SIG-M5 (cell line): ENCODE measurements around the gene SHISA3.
"Not testable (repeated sequence)": the region's sequence is repeated elsewhere in the genome, so short reads cannot be mapped to it uniquely, and the experiment has no call there.

ENCODE experiments used
- DNase-seq: peaks from one replicate; lab custom pipeline; 2025; lab: John Stamatoyannopoulos, UW

SHISA3 gene

GRCh38 chr4:42396752-42397634 is at the start of gene SHISA3:
SHISA3 (plus strand) TSS chr4:42397488; CDS start chr4:42398057, 569 bp downstream.
- no peak for DNase-seq

GRCh38 chr4:42348247-42348646 is 49.0 kb upstream of the SHISA3 start:
- DNase-seq: no peak

DNA sequence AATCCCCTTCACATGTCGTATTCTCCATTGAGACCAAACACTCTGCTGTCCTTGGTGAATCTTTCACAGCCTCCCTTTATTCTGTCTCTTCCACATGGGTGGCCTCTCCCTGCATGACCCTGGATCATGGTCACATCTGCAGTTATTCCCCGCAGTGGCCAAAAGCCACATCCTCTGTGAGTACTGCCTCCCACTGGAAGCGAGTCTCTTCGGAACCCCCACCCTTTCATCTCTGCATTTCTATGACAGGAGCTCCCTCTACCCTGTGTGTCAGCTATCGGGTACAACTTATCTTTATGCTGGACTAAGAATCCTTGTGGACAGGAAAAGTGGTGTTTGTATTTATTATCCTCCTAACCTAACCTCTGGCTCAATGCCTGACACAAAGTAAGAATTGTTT is 48.6 kb upstream of the SHISA3 start:
- DNase-seq: no peak

DNA sequence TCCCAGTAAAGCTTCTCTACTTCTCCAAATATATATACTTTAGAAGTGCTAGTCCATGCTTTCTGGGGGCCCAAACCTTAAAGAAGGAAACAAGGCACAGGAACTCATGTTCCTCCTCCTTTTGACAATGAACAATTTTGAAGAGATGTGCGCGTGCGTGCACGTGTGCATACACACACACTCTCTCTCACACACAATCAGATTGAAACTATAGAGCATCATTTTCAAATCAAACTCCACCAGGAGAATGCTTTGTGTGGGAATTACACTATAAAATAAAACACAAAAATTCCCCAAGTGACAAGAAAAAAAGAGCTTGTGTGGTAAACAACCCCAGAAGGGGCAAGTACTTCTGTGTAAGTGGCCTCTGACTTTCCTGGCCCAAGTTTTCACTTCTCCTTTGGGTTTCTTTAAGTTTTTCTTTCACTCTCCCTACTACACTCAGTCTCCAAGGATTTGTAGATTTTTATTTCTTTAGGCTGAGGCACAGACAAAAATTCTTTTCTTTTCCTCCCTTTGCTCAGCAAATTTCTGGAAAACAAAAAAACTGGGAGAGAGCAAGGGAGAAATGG is 46.6 kb upstream of the SHISA3 start:
- no peak for DNase-seq

DNA sequence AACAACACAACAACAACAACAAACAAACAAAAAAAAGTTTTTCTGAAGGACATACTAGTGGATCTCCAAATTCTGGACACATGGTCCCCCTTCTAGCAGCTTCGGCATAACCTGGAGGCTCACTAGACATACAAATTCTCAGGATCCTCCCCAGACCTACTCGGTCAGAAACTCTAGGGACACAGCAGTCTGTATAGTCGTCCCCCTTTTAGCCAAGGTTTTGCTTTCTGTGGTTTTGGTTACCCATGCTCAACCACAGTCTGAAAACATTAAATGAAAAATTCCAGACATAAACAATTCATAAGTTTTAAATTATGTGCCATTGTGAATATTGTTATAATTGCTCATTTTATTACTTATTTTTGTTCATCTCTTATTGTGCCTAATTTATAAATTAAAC is 45.2 kb upstream of the SHISA3 start:
- no peak for DNase-seq

GRCh38 chr4:42357325-42357724 is 40.0 kb upstream of the SHISA3 start:
- no peak for DNase-seq

- no peak for DNase-seq
Measured at GRCh38 chr4:42359711-42360110, 37.6 kb upstream of the SHISA3 start.

DNA sequence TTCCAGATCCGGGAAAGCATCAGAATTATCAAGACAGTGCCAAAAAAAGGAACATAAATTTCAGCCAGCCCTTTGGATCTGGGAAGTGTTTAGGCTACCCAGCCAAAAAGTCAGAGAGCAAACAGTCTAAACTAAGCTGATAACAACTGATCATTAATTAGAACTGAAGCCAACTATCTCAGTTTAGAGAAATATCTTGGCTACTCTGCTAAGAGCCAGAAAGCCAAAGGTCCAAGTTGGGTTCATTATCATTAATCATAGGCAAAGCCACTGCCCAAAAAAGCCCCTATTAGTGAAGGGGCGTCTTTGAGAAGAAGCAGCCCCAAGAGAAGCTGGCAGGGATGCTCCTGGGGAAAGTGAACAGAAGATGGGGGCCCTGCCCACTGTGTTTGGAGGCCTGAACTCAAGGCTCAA is 37.0 kb upstream of the SHISA3 start:
- no peak for DNase-seq

GRCh38 chr4:42361456-42361855 is 35.8 kb upstream of the SHISA3 start:
- DNase-seq: no peak

DNA sequence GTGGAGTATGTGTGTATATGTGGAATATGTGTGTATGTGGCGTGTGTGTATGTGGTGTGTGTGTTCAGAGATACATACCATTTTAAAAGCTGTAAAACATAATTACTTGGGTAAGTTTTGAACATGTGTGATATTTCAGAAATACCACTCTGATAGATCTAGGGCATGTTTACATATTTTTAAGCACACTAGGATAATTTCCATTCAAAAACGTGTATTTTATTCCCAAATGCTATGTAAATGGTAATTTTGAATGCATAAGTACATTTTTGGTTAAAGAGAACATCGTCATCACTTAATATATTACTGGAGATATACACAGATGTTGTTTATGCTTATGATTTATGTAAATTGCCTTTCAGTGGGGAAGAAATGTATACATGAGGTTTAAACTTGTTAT is 34.7 kb upstream of the SHISA3 start:
- no peak for DNase-seq

GRCh38 chr4:42363614-42364013 is 33.7 kb upstream of the SHISA3 start:
- no peak for DNase-seq

DNA sequence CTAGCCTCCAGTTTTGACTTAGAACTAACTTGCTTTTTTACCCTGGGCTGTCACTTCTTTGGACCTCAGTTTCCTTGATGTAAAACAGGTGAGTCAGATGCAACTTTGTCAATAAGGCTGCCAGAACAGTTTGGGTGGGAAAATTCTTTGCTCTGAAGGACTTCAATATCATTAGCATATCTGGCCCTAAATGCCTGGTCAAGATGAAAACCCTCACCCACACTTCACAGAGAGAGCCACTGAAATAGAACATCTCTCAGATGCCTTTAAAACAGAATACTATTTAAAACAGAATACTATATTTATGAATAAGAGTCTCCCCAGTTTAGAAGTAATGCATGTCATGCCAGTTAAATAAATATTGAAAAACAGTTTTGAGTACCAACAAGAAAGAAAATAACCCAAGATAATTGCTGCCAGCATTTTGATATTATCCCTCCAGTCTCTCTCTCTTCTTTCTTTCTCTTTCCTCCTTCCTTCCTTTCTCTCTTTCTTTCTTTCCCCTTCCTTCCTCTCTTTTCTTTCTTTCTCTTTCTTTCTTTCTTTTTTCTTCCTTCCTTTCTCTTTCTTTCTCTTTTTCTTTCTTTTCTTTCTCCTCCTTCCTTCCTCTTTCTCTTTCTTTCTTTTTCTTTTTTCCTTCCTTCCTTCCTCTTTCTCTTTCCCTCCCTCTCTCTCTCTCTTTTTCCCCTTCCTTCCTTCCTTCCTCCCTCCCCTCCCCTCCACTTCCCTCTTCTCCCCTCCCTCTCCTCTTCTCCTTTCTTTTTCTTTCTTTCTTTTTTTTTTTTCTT is 32.8 kb upstream of the SHISA3 start:
- DNase-seq: no peak

DNA sequence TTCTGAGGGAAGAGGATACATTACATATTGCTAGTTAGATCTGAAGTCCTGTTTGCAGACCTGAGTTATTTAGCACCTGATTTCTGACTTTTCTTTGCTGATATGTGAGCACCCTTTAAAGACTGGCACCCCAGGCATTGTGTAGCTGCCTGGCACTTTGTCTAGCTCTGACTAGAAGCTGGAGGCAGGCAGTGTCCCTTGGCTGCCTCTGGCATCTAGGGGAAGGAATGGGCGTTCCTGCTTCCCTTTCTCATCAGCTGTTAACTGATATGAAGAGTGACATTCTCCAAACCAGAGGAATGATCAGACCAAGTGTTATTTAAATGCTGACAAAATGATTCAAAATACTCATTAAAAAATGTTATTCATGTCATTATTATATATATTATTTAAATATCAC is 30.3 kb upstream of the SHISA3 start:
- no peak for DNase-seq

DNA sequence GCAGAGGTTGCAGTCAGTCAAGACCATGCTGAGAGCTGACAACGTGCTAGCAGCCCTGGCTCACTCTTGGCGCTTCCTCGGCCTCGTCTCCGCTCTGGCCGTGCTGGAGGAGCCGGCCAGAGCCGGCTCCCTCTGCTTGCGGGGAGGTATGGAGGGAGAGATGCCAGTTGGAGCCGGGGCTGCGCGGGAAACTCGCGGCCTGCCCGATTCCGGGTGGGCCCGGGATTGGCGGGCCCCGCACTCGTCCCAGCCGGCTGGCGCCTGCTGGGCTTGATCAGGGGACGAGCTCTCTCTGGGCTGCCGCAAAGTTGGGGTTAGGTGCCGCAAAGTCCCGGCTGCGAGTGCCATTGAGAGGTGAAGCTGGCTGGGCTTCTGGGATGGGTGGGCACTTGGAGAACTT is 27.8 kb upstream of the SHISA3 start:
- DNase-seq: no peak

GRCh38 chr4:42371305-42372252 is 25.7 kb upstream of the SHISA3 start:
- DNase-seq: no peak

GRCh38 chr4:42372303-42372702 is 25.0 kb upstream of the SHISA3 start:
- not testable (repeated sequence) for DNase-seq

- DNase-seq: no peak
Measured at GRCh38 chr4:42377497-42377896, 19.8 kb upstream of the SHISA3 start.

DNA sequence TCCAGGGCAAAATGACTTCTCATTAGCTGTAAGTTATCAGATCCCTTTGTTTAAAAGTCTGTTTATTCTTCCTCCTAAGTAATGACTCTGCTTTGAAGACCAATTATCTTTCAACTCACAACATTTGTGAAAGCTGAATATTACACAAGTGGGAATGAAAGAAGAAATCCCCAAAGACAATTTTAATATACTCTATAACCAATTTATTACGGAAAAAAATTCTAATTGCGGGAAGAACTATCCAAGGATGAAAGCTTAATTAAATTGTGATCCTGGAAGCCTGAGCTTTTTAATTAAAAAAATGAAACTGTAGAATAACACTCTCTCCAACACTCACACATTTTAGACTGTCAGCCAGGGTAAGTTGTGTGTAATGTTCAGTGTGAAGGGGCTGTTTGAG is 15.6 kb upstream of the SHISA3 start:
- no peak for DNase-seq

- DNase-seq: no peak
Measured at GRCh38 chr4:42385516-42385915, 11.8 kb upstream of the SHISA3 start.

DNA sequence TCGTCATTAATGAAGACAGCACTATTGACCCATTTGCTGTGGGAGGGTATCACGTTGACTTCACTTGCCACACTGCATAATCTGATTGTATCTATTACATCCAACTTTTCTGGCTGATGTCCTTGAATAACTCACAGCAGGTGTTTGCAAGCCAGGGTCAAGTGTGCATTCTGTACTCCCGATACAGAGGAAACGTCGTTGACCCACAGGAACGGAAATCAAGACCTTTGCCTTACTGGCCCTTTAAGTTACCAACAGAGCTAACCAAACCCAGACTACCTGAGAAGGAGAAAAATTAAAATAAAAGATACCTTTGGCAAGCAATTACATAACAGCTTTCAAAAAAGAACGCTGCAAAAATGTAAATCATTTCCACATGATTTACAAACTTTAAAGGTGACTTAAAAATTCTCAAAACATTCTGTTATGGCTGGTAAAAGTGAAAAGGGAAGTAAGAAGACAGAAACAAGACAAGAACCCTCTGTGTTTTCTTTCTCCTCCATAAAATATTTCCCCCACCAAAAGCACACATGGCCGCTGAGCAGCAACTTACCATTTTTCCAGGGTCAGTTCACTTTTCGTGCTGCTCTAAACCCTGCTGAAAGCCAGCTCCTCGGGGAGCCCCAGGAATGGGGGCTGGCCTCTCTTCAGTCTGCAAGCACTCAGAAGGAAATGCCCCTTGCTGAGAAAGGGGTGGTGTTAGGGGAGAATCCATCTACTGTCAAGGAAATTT is 6.5 kb upstream of the SHISA3 start:
- no peak for DNase-seq

- no peak for DNase-seq
Measured at GRCh38 chr4:42391355-42391664, 6.0 kb upstream of the SHISA3 start.
